H1 (cell line): ENCODE measurements around the gene PLG. TPM values are rescaled to one million over a fixed set of nuclear protein-coding genes. Genes with fewer than 3 reads are reported as not detected.

ENCODE experiments used
- CTCF ChIA-PET: fragments of 300-600 bp; sonication (Branson Sonifier 250); formaldehyde crosslinking; loops from one replicate; lab custom pipeline; 2021; ENCODE audit not compliant: partially characterized antibody; lab: Charles Lee
- POLR2A ChIA-PET: fragments of 300-600 bp; sonication (Branson Sonifier 250); formaldehyde crosslinking; loops from one replicate; lab custom pipeline; 2021; ENCODE audit warnings: inconsistent platforms; ENCODE audit not compliant: partially characterized antibody; lab: Charles Lee
- DNase-seq, 2 experiments: peaks; one replicate each; pipeline versions ENCODE4 v3.0.0 to v3.0.0-alpha.2; 2010 to 2022; ENCODE audit warnings: low spot score in 2 of 2, low read depth in 1 of 2, mixed read lengths in 1 of 2
- FAIRE-seq: peaks from 2 replicates; lab custom pipeline; 2011; peaks lifted over from hg19 to GRCh38; lab: Jason Lieb, UNC
- H2AFZ ChIP-seq: 2 replicates; pipeline ENCODE4 v1.8.1; 2012; ENCODE audit warnings: low read length, inconsistent platforms
- H2AK5ac ChIP-seq: 2 replicates; pipeline ENCODE4 v1.6.1; 2013; ENCODE audit warnings: low read depth, low read length
- H2BK120ac ChIP-seq: replicated peaks from 2 replicates; pipeline ENCODE3; 2013; ENCODE audit warnings: low read depth, low read length, inconsistent platforms
- H2BK12ac ChIP-seq: 2 replicates; pipeline ENCODE4 v1.6.1; 2013; ENCODE audit warnings: low read depth, low read length
- H2BK15ac ChIP-seq: 2 replicates; pipeline ENCODE4 v1.6.1; 2013; ENCODE audit warnings: low read length
- H2BK20ac ChIP-seq: 2 replicates; pipeline ENCODE4 v1.6.1; 2013; ENCODE audit warnings: low read length
- H2BK5ac ChIP-seq: 2 replicates; pipeline ENCODE4 v1.6.1; 2013; ENCODE audit warnings: low read depth, low read length
- H3K14ac ChIP-seq: 2 replicates; pipeline ENCODE4 v1.6.1; 2013; ENCODE audit warnings: inconsistent platforms; ENCODE audit not compliant: insufficient read length
- H3K18ac ChIP-seq: 2 replicates; pipeline ENCODE4 v1.6.1; 2013; ENCODE audit warnings: low read length; ENCODE audit errors: extremely low read depth
- H3K23ac ChIP-seq: 2 replicates; pipeline ENCODE4 v1.6.1; 2013; ENCODE audit warnings: inconsistent platforms; ENCODE audit not compliant: insufficient read length
- H3K23me2 ChIP-seq: 2 replicates; pipeline ENCODE4 v1.6.1; 2013; ENCODE audit warnings: low read depth, low read length
- H3K27ac ChIP-seq: 2 replicates; pipeline ENCODE4 v1.6.1; 2011; ENCODE audit warnings: low read depth, low read length, inconsistent platforms
- H3K27me3 ChIP-seq, 4 experiments: replicated peaks in 1 of 4; 1 replicate in 1 of 4; 2 replicates in 3 of 4; pipeline versions ENCODE4 v1.6.1 to v1.8.1; 2011 to 2013; ENCODE audit warnings: low read length in 3 of 4, mild to moderate bottlenecking in 3 of 4, inconsistent platforms in 2 of 4, mixed read lengths in 2 of 4, moderate library complexity in 1 of 4; ENCODE audit not compliant: control insufficient read depth in 3 of 4, insufficient read depth in 3 of 4; ENCODE audit errors: extremely low read depth in 1 of 4
- H3K36me3 ChIP-seq, 4 experiments: 2 replicates each; pipeline versions ENCODE4 v1.6.1 to v1.8.1; 2011 to 2013; ENCODE audit warnings: mild to moderate bottlenecking in 4 of 4, low read length in 3 of 4, moderate library complexity in 2 of 4, control low read depth in 1 of 4, inconsistent platforms in 1 of 4; ENCODE audit not compliant: insufficient read depth in 4 of 4, control insufficient read depth in 2 of 4
- H3K4ac ChIP-seq: replicated peaks from 2 replicates; pipeline ENCODE3; 2013; ENCODE audit warnings: low read length, low read depth, mixed read lengths, inconsistent platforms; ENCODE audit not compliant: insufficient read length
- H3K4me1 ChIP-seq, 4 experiments: replicated peaks in 1 of 4; 1 replicate in 1 of 4; 2 replicates in 3 of 4; pipeline versions ENCODE4 v1.6.1 to v1.8.1; 2011 to 2013; ENCODE audit warnings: low read length in 3 of 4, inconsistent platforms in 2 of 4, mixed read lengths in 1 of 4; ENCODE audit not compliant: insufficient read depth in 4 of 4, control insufficient read depth in 3 of 4
- H3K4me2 ChIP-seq, 2 experiments: 2 replicates each; pipeline versions ENCODE4 v1.6.1 to v1.8.1; 2011 to 2013; ENCODE audit warnings: low read depth in 2 of 2, low read length in 2 of 2, control low read depth in 1 of 2, inconsistent platforms in 1 of 2, mild to moderate bottlenecking in 1 of 2; ENCODE audit not compliant: insufficient read depth in 1 of 2
- H3K4me3 ChIP-seq, 4 experiments: fragments of 200-600, 300-600 bp in 1 of 4; sonication (generic), shearing (Covaris generic), sonication (Bioruptor Twin) in 1 of 4; 2 replicates each; pipeline versions ENCODE4 v1.5.1 to v1.8.1; 2011 to 2016; ENCODE audit warnings: low read length in 4 of 4, low read depth in 3 of 4, control low read depth in 2 of 4, inconsistent platforms in 2 of 4, mild to moderate bottlenecking in 2 of 4, mixed read lengths in 1 of 4, moderate library complexity in 1 of 4; ENCODE audit not compliant: insufficient read depth in 2 of 4; ENCODE audit errors: extremely low read depth in 1 of 4
- H3K56ac ChIP-seq: replicated peaks from 2 replicates; pipeline ENCODE3; 2013; ENCODE audit warnings: low read depth, mild to moderate bottlenecking, mixed read lengths, low read length, inconsistent platforms; ENCODE audit not compliant: insufficient read length
- H3K79me1 ChIP-seq: 2 replicates; pipeline ENCODE4 v1.6.1; 2013; ENCODE audit warnings: low read depth, low read length, control low read depth
- H3K79me2 ChIP-seq, 2 experiments: 2 replicates each; pipeline versions ENCODE4 v1.6.1 to v1.8.1; 2012 to 2013; ENCODE audit warnings: low read length in 2 of 2, mild to moderate bottlenecking in 2 of 2, inconsistent platforms in 1 of 2; ENCODE audit not compliant: insufficient read depth in 2 of 2, control insufficient read depth in 1 of 2
- H3K9ac ChIP-seq, 4 experiments: replicated peaks in 1 of 4; 1 replicate in 1 of 4; 2 replicates in 3 of 4; pipeline versions ENCODE4 v1.6.1 to v1.8.1; 2011 to 2013; ENCODE audit warnings: low read depth in 3 of 4, low read length in 3 of 4, control low read depth in 2 of 4, mild to moderate bottlenecking in 2 of 4, moderate library complexity in 2 of 4, inconsistent platforms in 1 of 4; ENCODE audit errors: extremely low read depth in 1 of 4
- H3K9me3 ChIP-seq, 2 experiments: 2 replicates each; pipeline versions ENCODE4 v1.6.1 to v1.8.1; 2012 to 2013; ENCODE audit warnings: mild to moderate bottlenecking in 2 of 2, moderate library complexity in 2 of 2, control low read depth in 1 of 2, inconsistent platforms in 1 of 2, low read depth in 1 of 2, low read length in 1 of 2, mixed read lengths in 1 of 2; ENCODE audit not compliant: insufficient read depth in 2 of 2
- H4K20me1 ChIP-seq, 2 experiments: replicated peaks in 1 of 2; 2 replicates each; pipeline versions ENCODE3 to v1.8.1; 2011 to 2013; ENCODE audit warnings: inconsistent platforms in 2 of 2, low read length in 2 of 2, mild to moderate bottlenecking in 1 of 2; ENCODE audit not compliant: insufficient read depth in 2 of 2, control insufficient read depth in 1 of 2
- H4K5ac ChIP-seq: 2 replicates; pipeline ENCODE4 v1.6.1; 2013; ENCODE audit warnings: low read length, low read depth, mixed read lengths, inconsistent platforms; ENCODE audit not compliant: insufficient read length
- H4K8ac ChIP-seq: 2 replicates; pipeline ENCODE4 v1.8.0; 2013; ENCODE audit warnings: mild to moderate bottlenecking, moderate library complexity, low read length, inconsistent platforms; ENCODE audit not compliant: insufficient read depth; ENCODE audit errors: extremely low read depth
- H4K91ac ChIP-seq: replicated peaks from 2 replicates; pipeline ENCODE3; 2013; ENCODE audit warnings: low read length, mixed read lengths, inconsistent platforms; ENCODE audit not compliant: insufficient read length
- BRCA1 ChIP-seq: IDR thresholded peaks from 2 replicates; pipeline ENCODE4 v1.6.1; 2012; ENCODE audit warnings: low read depth, low read length, improper control_type of control experiment
- HDAC2 ChIP-seq, 2 experiments: fragments of 300-600 bp in 1 of 2; sonication (generic) in 1 of 2; IDR thresholded peaks; 2 replicates each; pipeline ENCODE4 v1.6.1; 2011 to 2012; ENCODE audit warnings: low read depth in 2 of 2, low read length in 2 of 2, mild to moderate bottlenecking in 2 of 2, moderate library complexity in 2 of 2, borderline replicate concordance in 1 of 2, inconsistent platforms in 1 of 2
- JUN ChIP-seq: IDR thresholded peaks from 2 replicates; pipeline ENCODE4 v1.6.1; 2011; ENCODE audit warnings: low read depth, mild to moderate bottlenecking, improper control_type of control experiment, low read length
- NANOG ChIP-seq: IDR thresholded peaks from 2 replicates; pipeline ENCODE4 v1.6.1; 2011; ENCODE audit warnings: low read length, low read depth, mild to moderate bottlenecking, inconsistent platforms; ENCODE audit not compliant: insufficient read depth, poor library complexity, severe bottlenecking
- PHF8 ChIP-seq: fragments of 200-600 bp; sonication (generic); conservative IDR thresholded peaks from 2 replicates; pipeline ENCODE4 v1.7.1; 2012; ENCODE audit warnings: low read depth, mild to moderate bottlenecking, inconsistent platforms, low read length, moderate library complexity
- RXRA ChIP-seq: IDR thresholded peaks from 2 replicates; pipeline ENCODE4 v1.6.1; 2011; ENCODE audit warnings: low read depth, mild to moderate bottlenecking, low read length, moderate library complexity; ENCODE audit not compliant: insufficient read depth
- SIX5 ChIP-seq: IDR thresholded peaks from 2 replicates; pipeline ENCODE4 v1.6.1; 2011; ENCODE audit warnings: mild to moderate bottlenecking, low read depth, low read length
- WGBS, 2 experiments: shearing (Covaris generic) in 1 of 2; methylation state at CpG; one replicate each; pipeline versions ENCODE4 v1.1.6 to v1.1.7; 2013 to 2015; ENCODE audit warnings: low lambda C conversion rate in 2 of 2, mixed read lengths in 2 of 2, inconsistent platforms in 1 of 2, low coverage in 1 of 2, missing lambda C conversion rate in 1 of 2; ENCODE audit not compliant: insufficient replicate concordance in 2 of 2, insufficient coverage in 1 of 2, insufficient read length in 1 of 2; ENCODE audit errors: extremely low coverage in 1 of 2, missing lambda C conversion rate in 1 of 2; 5-methylcytosine and 5-hydroxymethylcytosine counted together
- polyA plus RNA-seq, 7 experiments: library from polyadenylated mRNA; depleted of rRNA in 3 of 7; stranded (reverse) in 5 of 7; unstranded in 2 of 7; fragments of >200 nt in 5 of 7; fragments of 200-250 nt in 2 of 7; gene quantifications; 1 replicate in 5 of 7; 2 replicates in 1 of 7; 4 replicates in 1 of 7; pipeline versions ENCODE4 v1.2.1 to v1.2.3, GENCODE V29; 2011 to 2013; ENCODE audit warnings: missing spikeins in 2 of 7, mixed read lengths in 2 of 7
- total RNA-seq: library from RNA; stranded (reverse); fragmentation: NEBNext Ultra II Directional; extraction: Animal tissue kit (Norgen Biotek cat#: 25700); gene quantifications from 2 replicates; pipeline ENCODE4 v1.2.1, GENCODE V29; 2021
- TF ChIP-seq, protein P1 (sequence below): IDR thresholded peaks from 2 replicates; pipeline ENCODE4 v1.6.1; 2011; ENCODE audit warnings: low read length, improper control_type of control experiment
- TF ChIP-seq, protein P2 (sequence below): IDR thresholded peaks from 2 replicates; pipeline ENCODE4 v1.6.1; 2012; ENCODE audit warnings: low read length, inconsistent platforms

PLG gene
- total and polyA plus RNA-seq, 2 of the 8 experiments (the other 6 are each of a cell fraction or from before 2014, with no cell fraction given) = not detected

- H3K23me2 ChIP-seq = peaks cover 2% of the 10 kb centered on the region; the same call in 1 of the 2 replicates
- H2AK5ac ChIP-seq = no peak overlapping the region
- H3K79me2 ChIP-seq = no peaks in the 10 kb centered on the region
- H2BK12ac ChIP-seq = no peak overlapping the region
- no peak overlapping the region for H3K4me3 ChIP-seq
- H3K23ac ChIP-seq = no peak overlapping the region
- H4K5ac ChIP-seq = no peak overlapping the region
- H4K8ac ChIP-seq = no peak overlapping the region
- no peaks in the 10 kb centered on the region for H3K27me3 ChIP-seq
- H4K91ac ChIP-seq = no peak overlapping the region
- no peak overlapping the region for H2BK20ac ChIP-seq
- no peak overlapping the region for H3K27ac ChIP-seq
- H3K18ac ChIP-seq = no peak overlapping the region
- no peak overlapping the region for H3K56ac ChIP-seq
- no peak overlapping the region for H3K4ac ChIP-seq
- no peaks in the 10 kb centered on the region for H3K9me3 ChIP-seq
- H3K4me1 ChIP-seq = no peaks in the 10 kb centered on the region
- H4K20me1 ChIP-seq = no peaks in the 10 kb centered on the region
- FAIRE-seq (no peak), DNase-seq (no peak)
- no peak overlapping the region for H3K9ac ChIP-seq
- no peaks in the 10 kb centered on the region for H3K36me3 ChIP-seq
- ChIA-PET CTCF (interaction anchor here (0.7 to 1.7 kb wide), 6 partner anchors 9 to 156 kb away, joined by 3 to 7 read pairs (median 4); no protein-coding TSS in a partner anchor), POLR2A (no interaction called here)
- 80% methylated on average over 6 of the region's 6 CpGs; no CpG with 5 or more reads in 1 of the 2 experiments for WGBS, 2 experiments
- no peak overlapping the region for H3K4me2 ChIP-seq
- H2BK5ac ChIP-seq = no peak overlapping the region
- H2BK15ac ChIP-seq = no peak overlapping the region
- no peak overlapping the region for H2BK120ac ChIP-seq
- no peak overlapping the region for H2AFZ ChIP-seq
- H3K79me1 ChIP-seq = no peaks in the 10 kb centered on the region
- H3K14ac ChIP-seq = no peak overlapping the region
- TF ChIP-seq, protein P1, sequence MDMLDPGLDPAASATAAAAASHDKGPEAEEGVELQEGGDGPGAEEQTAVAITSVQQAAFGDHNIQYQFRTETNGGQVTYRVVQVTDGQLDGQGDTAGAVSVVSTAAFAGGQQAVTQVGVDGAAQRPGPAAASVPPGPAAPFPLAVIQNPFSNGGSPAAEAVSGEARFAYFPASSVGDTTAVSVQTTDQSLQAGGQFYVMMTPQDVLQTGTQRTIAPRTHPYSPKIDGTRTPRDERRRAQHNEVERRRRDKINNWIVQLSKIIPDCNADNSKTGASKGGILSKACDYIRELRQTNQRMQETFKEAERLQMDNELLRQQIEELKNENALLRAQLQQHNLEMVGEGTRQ = no peak
- TF ChIP-seq, protein P2, sequence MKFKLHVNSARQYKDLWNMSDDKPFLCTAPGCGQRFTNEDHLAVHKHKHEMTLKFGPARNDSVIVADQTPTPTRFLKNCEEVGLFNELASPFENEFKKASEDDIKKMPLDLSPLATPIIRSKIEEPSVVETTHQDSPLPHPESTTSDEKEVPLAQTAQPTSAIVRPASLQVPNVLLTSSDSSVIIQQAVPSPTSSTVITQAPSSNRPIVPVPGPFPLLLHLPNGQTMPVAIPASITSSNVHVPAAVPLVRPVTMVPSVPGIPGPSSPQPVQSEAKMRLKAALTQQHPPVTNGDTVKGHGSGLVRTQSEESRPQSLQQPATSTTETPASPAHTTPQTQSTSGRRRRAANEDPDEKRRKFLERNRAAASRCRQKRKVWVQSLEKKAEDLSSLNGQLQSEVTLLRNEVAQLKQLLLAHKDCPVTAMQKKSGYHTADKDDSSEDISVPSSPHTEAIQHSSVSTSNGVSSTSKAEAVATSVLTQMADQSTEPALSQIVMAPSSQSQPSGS = no peak
- TF ChIP-seq NANOG (no peak), BRCA1 (no peak), RXRA (no peak), SIX5 (no peak), PHF8 (no peak), HDAC2 (IDR thresholded peaks at IDR 0.05; ENCODE audit: borderline replicate concordance in 1 of 2, low read depth in 2 of 2, low read length in 2 of 2) (no peak), JUN (no peak)
These were observed 73.9 kb downstream of the PLG start for GRCh38 chr6:160775792-160776580.
